Heart left ventricle (tissue), 16 donors: Measurements from ENCODE around the gene LRP11. TPM values are rescaled to one million over a fixed set of nuclear protein-coding genes. Genes with fewer than 3 reads are reported as not detected.

Experiments used
- ATAC-seq, 4 donors: fragments of 200-7000 bp; cut with Tn5 transposase; one replicate each; pipeline ENCODE4 v1.9.1; 2020 to 2022; ENCODE audit warnings: moderate library complexity in 4 of 4, mild to moderate bottlenecking in 3 of 4, moderate number of reproducible peaks in 1 of 4
- DNase-seq, 5 donors: peaks; one replicate each; pipeline ENCODE4 v3.0.0-alpha.2; 2020
- H3K27ac ChIP-seq, 12 donors: fragments of 200-600 bp; sonication (generic) in 4 of 12; one replicate each; pipeline versions ENCODE4 v1.5.0 to v1.8.0; 2016 to 2022; ENCODE audit warnings: mild to moderate bottlenecking in 2 of 12
- H3K27me3 ChIP-seq, 9 donors: fragments of 200-600 bp; sonication (generic) in 2 of 9; one replicate each; pipeline versions ENCODE4 v1.5.1 to v1.8.0; 2016 to 2022; ENCODE audit warnings: mild to moderate bottlenecking in 3 of 9
- H3K36me3 ChIP-seq, 9 donors: fragments of 200-600 bp; sonication (generic) in 2 of 9; one replicate each; pipeline versions ENCODE4 v1.5.0 to v1.8.0; 2018 to 2022; ENCODE audit warnings: mild to moderate bottlenecking in 2 of 9
- H3K4me1 ChIP-seq, 12 donors: fragments of 200-600 bp; sonication (generic) in 4 of 12; one replicate each; pipeline versions ENCODE4 v1.5.0 to v1.8.0; 2016 to 2022; ENCODE audit warnings: mild to moderate bottlenecking in 3 of 12
- H3K4me3 ChIP-seq, 12 donors: fragments of 200-600 bp; sonication (generic) in 4 of 12; one replicate each; pipeline versions ENCODE4 v1.5.0 to v1.8.0; 2017 to 2022; ENCODE audit warnings: mild to moderate bottlenecking in 9 of 12, moderate library complexity in 4 of 12
- H3K9me3 ChIP-seq, 12 donors: fragments of 200-600 bp; sonication (generic) in 4 of 12; one replicate each; pipeline versions ENCODE4 v1.5.0 to v1.8.0; 2016 to 2022; ENCODE audit warnings: mild to moderate bottlenecking in 1 of 12
- CTCF ChIP-seq, 12 donors: fragments of 200-600 bp; sonication (generic) in 4 of 12; IDR thresholded peaks; one replicate each; pipeline versions ENCODE4 v1.5.0 to v1.8.0; 2018 to 2022; ENCODE audit warnings: antibody characterized with exemption in 12 of 12, mild to moderate bottlenecking in 5 of 12
- POLR2A ChIP-seq, 2 donors: fragments of 450-650 bp; IDR thresholded peaks; one replicate each; pipeline ENCODE4 v1.6.1; 2017; ENCODE audit warnings: antibody characterized with exemption in 2 of 2, mild to moderate bottlenecking in 2 of 2, moderate library complexity in 2 of 2
- WGBS, 4 donors: extraction: QIAGEN DNeasy Blood & Tissue Kit in 2 of 4; methylation state at CpG; one replicate each; pipeline versions ENCODE4 v1.1.5 to v1.1.7; 2013 to 2018; 5-methylcytosine and 5-hydroxymethylcytosine counted together
- intact Hi-C, 10 donors: fragments of 100-400 bp; cut with DNase I; formaldehyde crosslinking; loops; one replicate each; pipeline versions ENCODE4 v1.11.1 to v1.14.2; 2022
- polyA plus RNA-seq, 2 donors: library from polyadenylated mRNA; stranded (reverse); fragments of 200-250 nt; gene quantifications; one replicate each; pipeline ENCODE4 v1.2.3, GENCODE V29; 2013
- total RNA-seq, 9 donors: library from RNA; depleted of rRNA in 2 of 9; stranded (reverse); fragments of >200 nt in 2 of 9; fragmentation: NEBNext Ultra II Directional in 3 of 9; extraction: Animal tissue kit (Norgen Biotek cat#: 25700) in 3 of 9; gene quantifications; one replicate each; pipeline versions ENCODE4 v1.1.0 to v1.2.4, GENCODE V29; 2016 to 2023
- donor health status: ischemic (EF 13 %, LVEDD 7.1; RV severe dilation, severe dysfunction).
- donor health status: healthy with polysubstance abuse.
- donor health status: DM: no; HTN: yes; CAD: no.
- donor health status: DM: no; HTN: no; CAD: no.
- donor health status: ischemic (EF 25% LVEDD 6.9; RV normal size, moderate dysfunction).
- donor health status: ischemic (EF 25% LVEDD 5.7; RV mildly dilated, moderate dysfunction).
- donor health status: healthy.
- donor health status: DM: yes; HTN: yes; CAD: no.
- donor health status: ischemic (EF 35%, LVEDD 5.7; RV mildly dilated, moderate dysfunction).
- donor health status: nonischemic (EF 11% LVEDD 7.7; RV severe dilation, severe dysfunction).
- donor health status: DM: yes; HTN: yes; CAD: no.
- donor health status: PGD.
- donor health status: ischemic (EF 29% LVEDD 5.4; RV normal size, mild dysfunction).
- donor health status: nonischemic (EF 23%, LVEDD 6.1; RV moderate dilation, normal function).

LRP11 gene
- total and polyA plus RNA-seq, 11 donors = 5.0 to 23.8 (median 12.5) TPM

GRCh38 chr6:149782337-149782736, 81.8 kb downstream of the LRP11 start:
- DNase-seq (no peak), ATAC-seq (no peak)
- Histone ChIP-seq H3K27ac (no peak overlapping the region), H3K27me3 (no peaks in the 10 kb centered on the region), H3K4me1 (peaks cover 0 to 13% (median 2%) of the 10 kb centered on the region in 12 donors), H3K9me3 (no peaks in the 10 kb centered on the region), H3K4me3 (no peak overlapping the region), H3K36me3 (peaks cover 0 to 64% (median 29%) of the 10 kb centered on the region in 9 donors)
- intact Hi-C loops = no loop called here
- 81 to 86% (median 83%) methylated on average over 2 of the region's 2 CpGs for WGBS, 4 donors
- TF ChIP-seq POLR2A (IDR thresholded peaks at IDR 0.05) (no peak), CTCF (IDR thresholded peaks at IDR 0.05) (no peak)

- H3K9me3 ChIP-seq = no peaks in the 10 kb centered on the region
- no peak overlapping the region for H3K4me3 ChIP-seq
- ATAC-seq (no peak), DNase-seq (no peak)
- TF ChIP-seq CTCF (IDR thresholded peaks at IDR 0.05) (no peak), POLR2A (IDR thresholded peaks at IDR 0.05) (no peak)
- intact Hi-C loops = no loop called here
- H3K4me1 ChIP-seq = peaks cover 0 to 13% (median 2%) of the 10 kb centered on the region in 12 donors
- no peaks in the 10 kb centered on the region for H3K27me3 ChIP-seq
- peaks cover 0 to 70% (median 30%) of the 10 kb centered on the region in 9 donors for H3K36me3 ChIP-seq
- H3K27ac ChIP-seq = no peak overlapping the region
Measured at GRCh38 chr6:149781715-149782114, 82.4 kb downstream of the LRP11 start.

- H3K27ac ChIP-seq = peak overlapping the region in 4 of 12 donors; percentile 6 to 44 (median 18)
- no peak overlapping the region for H3K4me3 ChIP-seq
- no peaks in the 10 kb centered on the region for H3K27me3 ChIP-seq
- ATAC-seq (peak; percentile 75 to 86 (median 82)), DNase-seq (peak in 1 of 5 donors; percentile 38)
- WGBS, 4 donors = 30 to 46% (median 35%) methylated on average over 2 of the region's 2 CpGs
- no peak for TF ChIP-seq POLR2A (IDR thresholded peaks at IDR 0.05)
- no peak for TF ChIP-seq CTCF (IDR thresholded peaks at IDR 0.05)
- intact Hi-C loops = no loop called here
- no peaks in the 10 kb centered on the region for H3K9me3 ChIP-seq
- H3K36me3 ChIP-seq = peaks cover 0 to 91% (median 51%) of the 10 kb centered on the region in 9 donors
- peaks cover 0 to 13% (median 2%) of the 10 kb centered on the region in 12 donors for H3K4me1 ChIP-seq
Measured at GRCh38 chr6:149779644-149779963, 84.6 kb downstream of the LRP11 start.

- Histone ChIP-seq H3K27me3 (no peaks in the 10 kb centered on the region), H3K4me1 (peaks cover 0 to 13% (median 2%) of the 10 kb centered on the region in 12 donors), H3K9me3 (no peaks in the 10 kb centered on the region), H3K27ac (no peak overlapping the region), H3K36me3 (peaks cover 0 to 91% (median 59%) of the 10 kb centered on the region in 9 donors), H3K4me3 (no peak overlapping the region)
- intact Hi-C loops = no loop called here
- ATAC-seq (no peak), DNase-seq (no peak)
- WGBS, 4 donors = 96 to 100% (median 98%) methylated on average over 1 of the region's 1 CpG
- TF ChIP-seq CTCF (IDR thresholded peaks at IDR 0.05) (no peak), POLR2A (IDR thresholded peaks at IDR 0.05) (no peak)
Measured at GRCh38 chr6:149777624-149778023, 86.5 kb downstream of the LRP11 start.
